Superior temporal gyrus (tissue), 1 donor: ENCODE measurements around the gene GNPTAB.
A peak's percentile ranks its signal among the peaks of the same experiment; 100 is the strongest.

ENCODE experiments used
- DNase-seq: peaks from one replicate; pipeline ENCODE4 v3.0.0-alpha.2; 2016; ENCODE audit errors: extremely low spot score

GNPTAB gene

DNA sequence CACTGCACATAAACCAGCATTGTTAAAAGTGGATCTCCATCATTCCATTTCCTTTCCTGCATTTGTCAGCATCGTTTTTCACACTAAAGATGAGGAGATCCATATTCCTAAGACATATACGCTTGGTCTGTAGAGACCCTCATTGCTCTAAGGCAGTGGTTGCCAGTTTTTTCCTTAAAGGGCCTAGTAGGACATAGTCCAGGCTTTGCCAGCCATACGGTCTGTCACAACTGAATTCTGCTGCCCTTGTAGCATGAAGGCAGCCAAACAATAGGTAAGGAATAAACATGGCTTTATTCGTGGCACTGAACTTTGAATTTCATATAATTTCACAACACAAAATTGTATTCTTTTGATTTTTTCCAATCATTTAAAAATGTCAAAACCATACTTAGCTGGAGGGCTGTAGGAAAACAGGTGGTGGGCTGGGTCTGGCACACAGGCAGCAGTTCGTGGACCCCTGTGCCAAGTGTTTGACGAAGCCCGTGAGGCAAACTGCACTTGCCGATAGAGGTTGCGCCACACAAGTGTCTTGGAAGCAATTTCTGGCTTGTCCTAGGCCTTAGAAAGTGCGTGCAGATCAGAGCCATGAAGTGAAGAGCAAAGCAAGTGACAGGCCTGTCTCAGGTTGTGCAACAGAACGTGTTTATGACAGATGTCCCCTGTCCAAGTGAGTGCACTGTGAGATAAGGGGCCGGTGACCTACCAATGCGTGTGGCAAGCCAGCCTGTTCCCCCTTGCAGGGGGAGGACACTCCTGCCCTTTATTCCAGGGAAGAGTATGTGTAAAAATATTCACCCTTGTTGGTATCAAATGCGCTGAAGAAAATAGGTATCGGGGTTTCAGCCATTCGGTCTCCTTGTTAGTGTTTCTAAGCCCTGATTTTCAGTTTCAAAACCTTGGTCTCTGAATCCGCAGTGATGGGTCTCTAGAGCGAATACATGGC is 134.2 kb downstream of the GNPTAB start:
- DNase-seq = peak; percentile 58

GRCh38 chr12:101695706-101696105 is 135.1 kb downstream of the GNPTAB start:
- no peak for DNase-seq
